Measurements from ENCODE around the gene LCE2C.

GRCh38 chr1:152718238-152718637 is 43.2 kb downstream of the LCE2C start:
- no peak for TF ChIP-seq YY1 (IDR thresholded peaks at IDR 0.05; ENCODE audit: insufficient read depth, insufficient read length)
- TF ChIP-seq ZNF274 (IDR thresholded peaks at IDR 0.05; ENCODE audit: low read depth, low read length) = no peak
- TF ChIP-seq SUZ12 (IDR thresholded peaks at IDR 0.05; ENCODE audit: extremely low read depth, insufficient read depth, insufficient read length) = no peak

Measured in NT2/D1 (cell line).